ENCODE results near the gene GAB1.

DNA sequence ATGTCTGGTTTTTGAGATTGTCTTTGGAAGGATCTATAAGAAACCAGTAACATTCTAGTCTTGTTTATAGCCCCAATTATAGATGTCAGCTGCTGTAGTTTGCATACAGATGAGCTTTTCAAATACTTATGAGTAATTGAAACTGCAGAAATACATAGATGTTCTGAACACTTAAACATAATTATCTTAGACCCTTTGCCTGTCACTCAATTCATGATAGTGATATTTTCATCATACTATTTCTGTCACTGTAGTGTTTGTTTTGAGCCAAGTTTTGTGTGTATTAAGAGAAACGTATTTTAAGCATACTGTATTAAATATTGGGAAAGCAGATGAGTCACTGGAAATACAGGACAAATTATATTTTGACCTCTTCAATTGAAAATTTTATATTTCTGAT, 107.1 kb downstream of the GAB1 start:
- TF ChIP-seq EZH2phosphoT487 (IDR thresholded peaks at IDR 0.05; ENCODE audit: insufficient read depth, low read depth) (no peak), EZH2 (IDR thresholded peaks at IDR 0.05; ENCODE audit: insufficient read depth, poor library complexity, severe bottlenecking) (no peak)
